ENCODE results near the gene P4HB.

P4HB gene

DNA sequence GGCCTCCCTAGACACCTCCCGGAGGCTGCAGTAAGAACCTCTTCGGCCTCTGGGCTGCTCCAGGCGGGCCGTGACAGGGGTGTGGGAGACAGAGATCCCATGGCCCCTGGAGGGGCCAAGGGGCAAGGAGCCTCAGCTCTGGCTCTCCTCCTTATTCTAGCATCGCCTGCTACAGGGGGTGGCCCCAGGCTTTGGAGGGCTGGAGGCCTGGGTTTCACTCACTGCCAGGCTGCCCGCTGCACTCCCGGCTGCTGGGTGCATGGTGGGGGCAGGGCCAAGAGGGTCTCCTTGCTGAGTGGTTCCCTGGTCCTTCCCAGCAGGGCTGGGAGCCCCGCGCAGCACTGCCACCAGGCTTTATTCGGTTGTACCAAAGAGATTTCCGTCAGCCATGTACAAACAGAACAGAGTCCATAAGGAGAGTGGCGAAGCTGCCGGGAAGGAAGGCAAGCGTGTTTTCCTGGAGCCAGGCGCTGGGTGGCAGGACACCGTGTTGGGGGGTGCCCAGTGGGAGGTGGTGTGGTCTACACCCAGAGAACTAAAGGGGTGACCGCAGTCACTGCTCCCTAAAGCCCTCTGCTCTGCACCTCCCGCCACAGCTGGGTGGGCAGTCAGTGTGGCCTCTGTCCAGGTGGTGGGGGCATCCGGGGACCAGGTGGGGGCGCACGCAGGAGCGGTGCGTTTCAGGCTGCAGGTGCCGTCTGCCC, 43.7 kb upstream of the P4HB start:
- H3K36me3 ChIP-seq (ENCODE audit: control insufficient read depth in 2 of 2, insufficient read depth in 2 of 2, low read length in 2 of 2), result peaks cover 21 to 32% of the 10 kb centered on the region in 2 donors
- no peak overlapping the region for H3K9ac ChIP-seq (ENCODE audit: low read depth in 1 of 2, low read length in 2 of 2)

DNA sequence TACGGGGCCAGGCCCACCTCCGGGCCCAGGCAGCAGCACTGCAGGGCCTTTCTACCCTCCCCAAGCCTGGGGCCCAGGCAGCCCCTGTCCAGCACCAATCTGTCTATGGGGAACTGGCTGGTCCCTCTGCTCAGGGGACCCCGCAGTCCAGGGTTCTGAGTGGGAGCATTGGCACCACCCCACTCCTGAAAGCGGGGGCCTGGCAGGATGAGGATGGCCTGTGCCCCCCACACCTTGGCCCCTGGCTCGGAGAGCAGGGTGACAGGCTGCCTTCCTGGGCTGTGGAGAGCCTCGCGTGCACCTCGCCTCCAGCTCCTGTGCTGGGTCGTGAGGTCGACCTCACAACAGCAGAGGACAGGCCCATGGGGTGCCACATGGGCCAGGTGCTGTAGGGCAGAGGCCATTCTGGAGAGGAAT, 43.1 kb upstream of the P4HB start:
- H3K9me3 ChIP-seq (ENCODE audit: control insufficient read depth in 2 of 2, low read length in 2 of 2), result no peaks in the 10 kb centered on the region
- H3K27me3 ChIP-seq (ENCODE audit: control insufficient read depth in 2 of 2, insufficient read depth in 2 of 2, low read length in 2 of 2), result peaks cover 0 to 3% of the 10 kb centered on the region in 2 donors
- H3K4me1 ChIP-seq (ENCODE audit: control insufficient read depth in 2 of 2, insufficient read depth in 2 of 2, low read length in 2 of 2), result peaks cover 0 to 3% of the 10 kb centered on the region in 2 donors
- no peak overlapping the region for H3K27ac ChIP-seq (ENCODE audit: low read depth in 2 of 2, low read length in 2 of 2)
- H3K4me3 ChIP-seq (ENCODE audit: low read length in 2 of 2), result no peak overlapping the region
- no peak overlapping the region for H3K9ac ChIP-seq (ENCODE audit: low read depth in 1 of 2, low read length in 2 of 2)
- peaks cover 23 to 38% of the 10 kb centered on the region in 2 donors for H3K36me3 ChIP-seq (ENCODE audit: control insufficient read depth in 2 of 2, insufficient read depth in 2 of 2, low read length in 2 of 2)

More for the DNA sequence above, 43.7 kb upstream of the P4HB start:
- no peaks in the 10 kb centered on the region for H3K9me3 ChIP-seq (ENCODE audit: control insufficient read depth in 2 of 2, low read length in 2 of 2)
- H3K27me3 ChIP-seq (ENCODE audit: control insufficient read depth in 2 of 2, insufficient read depth in 2 of 2, low read length in 2 of 2), result peaks cover 0 to 3% of the 10 kb centered on the region in 2 donors
- H3K4me3 ChIP-seq (ENCODE audit: low read length in 2 of 2), result no peak overlapping the region
- no peak overlapping the region for H3K27ac ChIP-seq (ENCODE audit: low read depth in 2 of 2, low read length in 2 of 2)
- peaks cover 0 to 3% of the 10 kb centered on the region in 2 donors for H3K4me1 ChIP-seq (ENCODE audit: control insufficient read depth in 2 of 2, insufficient read depth in 2 of 2, low read length in 2 of 2)

DNA sequence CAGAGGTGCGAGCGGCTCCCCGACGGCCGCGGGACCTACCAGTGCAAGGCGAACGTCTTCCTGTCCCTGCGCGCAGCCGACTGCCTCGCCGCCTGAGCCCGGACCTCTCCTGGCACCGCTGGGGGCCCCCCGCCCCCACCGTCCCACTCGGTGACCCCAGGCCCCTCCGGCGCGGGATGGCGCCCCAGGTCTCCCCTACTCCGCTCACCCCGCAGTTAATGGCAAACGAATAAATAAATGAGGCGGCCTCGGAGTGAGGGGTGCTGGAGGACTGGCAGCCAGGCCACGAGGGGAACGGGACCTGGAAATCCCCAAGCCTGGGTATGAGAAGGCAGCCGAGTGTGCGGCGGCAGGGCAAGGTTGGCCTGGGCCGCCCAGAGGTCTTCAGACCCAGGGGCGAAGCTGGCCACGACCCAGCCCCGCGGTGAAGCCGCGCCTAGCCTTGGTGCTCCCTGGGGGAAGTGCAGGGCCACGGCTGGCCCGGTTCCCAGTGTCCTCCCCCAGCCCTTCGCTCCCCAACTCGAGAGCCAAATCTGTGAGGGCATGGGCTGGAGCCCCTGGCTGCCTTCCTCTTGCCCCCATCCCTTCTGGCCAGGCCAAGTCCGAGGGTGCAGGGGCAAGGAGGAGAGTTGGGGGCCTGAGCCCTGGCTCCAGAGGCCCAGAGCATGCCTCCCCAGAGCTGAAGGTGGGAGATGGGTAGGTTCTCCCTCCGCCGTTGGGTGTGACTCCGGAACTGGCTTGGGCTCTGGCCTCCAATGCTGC, 42.5 kb upstream of the P4HB start:
- Histone ChIP-seq H3K36me3 (ENCODE audit: control insufficient read depth in 2 of 2, insufficient read depth in 2 of 2, low read length in 2 of 2) (peaks cover 23 to 37% of the 10 kb centered on the region in 2 donors), H3K27me3 (ENCODE audit: control insufficient read depth in 2 of 2, insufficient read depth in 2 of 2, low read length in 2 of 2) (peaks cover 0 to 3% of the 10 kb centered on the region in 2 donors), H3K4me1 (ENCODE audit: control insufficient read depth in 2 of 2, insufficient read depth in 2 of 2, low read length in 2 of 2) (peaks cover 0 to 3% of the 10 kb centered on the region in 2 donors), H3K27ac (ENCODE audit: low read depth in 2 of 2, low read length in 2 of 2) (no peak overlapping the region), H3K4me3 (ENCODE audit: low read length in 2 of 2) (no peak overlapping the region), H3K9me3 (ENCODE audit: control insufficient read depth in 2 of 2, low read length in 2 of 2) (no peaks in the 10 kb centered on the region), H3K9ac (ENCODE audit: low read depth in 1 of 2, low read length in 2 of 2) (peak overlapping the region in 1 of 2 donors; percentile 38)

DNA sequence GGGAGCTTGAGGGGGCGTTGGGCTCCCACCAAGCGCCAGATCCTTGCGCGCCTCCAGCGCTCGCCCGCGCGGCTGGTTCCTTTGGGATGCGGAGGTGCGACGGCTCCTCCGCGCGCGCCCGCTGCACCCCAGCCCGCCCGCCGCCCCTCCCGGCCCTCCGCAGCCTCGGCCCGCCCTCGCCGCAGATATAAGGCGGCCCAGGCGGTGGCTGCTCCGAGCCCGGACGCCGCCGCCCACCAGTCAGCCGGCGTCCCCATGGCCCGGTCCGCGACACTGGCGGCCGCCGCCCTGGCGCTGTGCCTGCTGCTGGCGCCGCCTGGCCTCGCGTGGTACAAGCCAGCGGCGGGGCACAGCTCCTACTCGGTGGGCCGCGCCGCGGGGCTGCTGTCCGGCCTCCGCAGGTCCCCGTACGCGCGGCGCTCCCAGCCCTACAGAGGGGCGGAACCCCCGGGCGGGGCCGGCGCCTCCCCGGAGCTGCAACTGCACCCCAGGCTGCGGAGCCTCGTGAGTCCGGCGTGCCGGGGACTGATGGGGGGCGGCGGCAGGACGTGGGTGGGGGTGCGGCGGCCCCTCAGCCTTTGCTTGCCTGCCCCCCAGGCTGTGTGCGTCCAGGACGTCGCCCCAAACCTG, 41.8 kb upstream of the P4HB start, which contains the start of gene NPB:
Gene NPB, plus strand, starts transcription at position 216 of the 630 bp plus-strand sequence. Its CDS starts 40 bp downstream, at position 256.
- H3K36me3 ChIP-seq (ENCODE audit: control insufficient read depth in 2 of 2, insufficient read depth in 2 of 2, low read length in 2 of 2), result peaks cover 23 to 30% of the 10 kb centered on the region in 2 donors
- peak within 1 kb of the TSS in 1 of 2 donors; percentile 38 for H3K9ac ChIP-seq (ENCODE audit: low read depth in 1 of 2, low read length in 2 of 2)
- peaks cover 0 to 3% of the 10 kb centered on the region in 2 donors for H3K4me1 ChIP-seq (ENCODE audit: control insufficient read depth in 2 of 2, insufficient read depth in 2 of 2, low read length in 2 of 2)
- H3K9me3 ChIP-seq (ENCODE audit: control insufficient read depth in 2 of 2, low read length in 2 of 2), result no peaks in the 10 kb centered on the region
- no peak within 1 kb of the TSS for H3K27ac ChIP-seq (ENCODE audit: low read depth in 2 of 2, low read length in 2 of 2)
- H3K4me3 ChIP-seq (ENCODE audit: low read length in 2 of 2), result peak within 1 kb of the TSS in 1 of 2 donors; percentile 2
- peaks cover 0 to 3% of the 10 kb centered on the region in 2 donors for H3K27me3 ChIP-seq (ENCODE audit: control insufficient read depth in 2 of 2, insufficient read depth in 2 of 2, low read length in 2 of 2)

DNA sequence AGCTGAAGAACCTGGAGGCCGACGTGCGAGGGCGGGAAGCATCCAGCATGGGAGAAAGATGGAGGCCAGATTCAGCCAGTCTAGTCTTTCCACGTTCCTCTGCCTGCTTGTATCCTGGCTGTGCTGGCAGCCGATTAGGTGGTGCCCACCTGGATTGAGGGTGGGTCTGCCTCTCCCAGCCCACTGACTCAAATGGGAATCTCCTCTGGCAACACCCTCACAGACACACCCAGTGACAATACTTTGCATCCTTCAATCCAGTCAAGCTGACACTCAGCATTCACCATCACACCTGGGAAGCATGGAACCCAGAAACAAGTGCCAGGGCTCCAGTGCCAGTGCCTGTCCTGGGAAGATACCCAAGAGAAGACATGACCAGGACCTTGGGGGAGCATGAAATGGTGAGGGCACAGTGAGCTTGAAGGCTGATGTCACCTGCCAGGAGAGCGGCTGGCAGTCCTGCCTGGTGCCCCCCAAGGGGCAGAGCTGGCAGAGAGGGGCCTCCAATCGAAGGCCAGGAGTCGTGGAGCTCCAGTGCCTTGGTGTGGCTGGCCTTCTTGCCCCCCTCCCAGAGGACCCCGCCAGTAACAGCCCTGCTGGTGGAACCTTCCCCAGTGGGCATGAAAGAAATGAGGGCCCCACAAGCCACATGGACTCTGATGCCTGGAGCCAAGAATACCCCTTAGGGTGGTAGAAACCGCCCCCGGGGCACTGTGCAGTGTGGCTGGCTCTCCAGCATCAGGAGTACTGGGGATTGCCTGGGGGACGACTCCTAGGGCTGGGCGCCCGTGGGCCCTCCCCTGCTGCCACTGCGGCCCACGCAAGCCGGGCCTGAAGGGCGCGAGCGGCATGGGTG, 41.1 kb upstream of the P4HB start:
- Histone ChIP-seq H3K4me3 (ENCODE audit: low read length in 2 of 2) (no peak overlapping the region), H3K9me3 (ENCODE audit: control insufficient read depth in 2 of 2, low read length in 2 of 2) (no peaks in the 10 kb centered on the region), H3K36me3 (ENCODE audit: control insufficient read depth in 2 of 2, insufficient read depth in 2 of 2, low read length in 2 of 2) (peaks cover 16 to 32% of the 10 kb centered on the region in 2 donors), H3K27ac (ENCODE audit: low read depth in 2 of 2, low read length in 2 of 2) (no peak overlapping the region), H3K9ac (ENCODE audit: low read depth in 1 of 2, low read length in 2 of 2) (no peak overlapping the region), H3K4me1 (ENCODE audit: control insufficient read depth in 2 of 2, insufficient read depth in 2 of 2, low read length in 2 of 2) (peaks cover 0 to 3% of the 10 kb centered on the region in 2 donors), H3K27me3 (ENCODE audit: control insufficient read depth in 2 of 2, insufficient read depth in 2 of 2, low read length in 2 of 2) (peaks cover 0 to 3% of the 10 kb centered on the region in 2 donors)

DNA sequence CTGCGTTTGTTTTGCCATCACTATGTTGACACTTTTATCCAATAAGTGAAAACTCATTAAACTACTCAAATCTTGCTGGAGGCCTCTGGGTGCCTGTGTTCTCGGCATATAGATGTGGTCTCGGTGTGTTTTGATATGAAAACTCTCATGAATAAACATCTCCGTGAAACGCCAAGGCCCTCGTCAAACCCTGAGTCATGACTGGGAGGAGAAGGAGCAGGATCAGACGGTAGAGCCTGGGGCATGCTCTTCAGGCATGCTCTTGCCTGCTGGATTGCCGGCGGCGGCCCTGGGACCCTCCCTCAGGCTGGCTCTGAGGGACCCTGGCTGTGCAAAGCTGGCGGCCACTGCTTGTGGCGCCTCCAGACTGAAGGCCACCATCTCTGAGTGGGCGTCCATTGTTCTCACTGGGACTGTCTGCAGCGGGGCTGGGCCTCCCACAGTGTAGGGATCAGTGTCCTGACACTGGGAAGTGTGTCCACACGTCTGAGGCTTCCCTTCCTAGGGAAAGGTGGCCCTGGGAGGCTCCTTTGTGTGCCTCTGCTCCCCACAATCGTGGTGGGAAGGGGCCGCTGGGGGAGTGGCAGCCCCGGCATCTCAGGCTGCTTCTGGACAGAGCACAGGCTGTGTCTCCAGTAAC, 40.0 kb upstream of the P4HB start:
- Histone ChIP-seq H3K9ac (ENCODE audit: low read depth in 1 of 2, low read length in 2 of 2) (no peak overlapping the region), H3K4me3 (ENCODE audit: low read length in 2 of 2) (no peak overlapping the region), H3K4me1 (ENCODE audit: control insufficient read depth in 2 of 2, insufficient read depth in 2 of 2, low read length in 2 of 2) (peaks cover 0 to 3% of the 10 kb centered on the region in 2 donors), H3K9me3 (ENCODE audit: control insufficient read depth in 2 of 2, low read length in 2 of 2) (no peaks in the 10 kb centered on the region), H3K27ac (ENCODE audit: low read depth in 2 of 2, low read length in 2 of 2) (no peak overlapping the region), H3K27me3 (ENCODE audit: control insufficient read depth in 2 of 2, insufficient read depth in 2 of 2, low read length in 2 of 2) (peaks cover 0 to 3% of the 10 kb centered on the region in 2 donors), H3K36me3 (ENCODE audit: control insufficient read depth in 2 of 2, insufficient read depth in 2 of 2, low read length in 2 of 2) (peaks cover 16 to 32% of the 10 kb centered on the region in 2 donors)

DNA sequence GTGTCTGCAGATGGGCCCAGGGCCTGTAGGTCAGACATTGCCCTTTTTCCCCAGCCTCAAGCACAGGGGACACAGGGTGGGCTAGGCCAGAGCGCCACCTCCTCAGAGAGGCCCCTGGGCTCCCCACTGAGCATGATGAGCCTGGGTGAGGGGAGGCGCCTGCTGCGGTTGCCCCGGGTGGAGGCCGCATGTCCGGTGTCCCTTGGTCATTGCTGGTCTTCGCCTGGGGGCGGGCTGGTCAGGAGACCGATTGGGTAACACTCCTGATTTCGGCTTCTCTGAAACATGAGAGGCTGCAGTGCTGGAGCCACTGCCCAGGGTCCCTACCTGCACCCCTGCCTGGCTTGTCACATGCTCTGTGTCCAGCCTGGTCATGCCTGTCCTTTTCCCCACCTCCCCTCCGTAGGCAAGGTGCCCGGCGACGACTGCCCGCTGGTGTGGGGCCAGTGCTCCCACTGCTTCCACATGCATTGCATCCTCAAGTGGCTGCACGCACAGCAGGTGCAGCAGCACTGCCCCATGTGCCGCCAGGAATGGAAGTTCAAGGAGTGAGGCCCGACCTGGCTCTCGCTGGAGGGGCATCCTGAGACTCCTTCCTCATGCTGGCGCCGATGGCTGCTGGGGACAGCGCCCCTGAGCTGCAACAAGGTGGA, 39.3 kb upstream of the P4HB start:
- Histone ChIP-seq H3K36me3 (ENCODE audit: control insufficient read depth in 2 of 2, insufficient read depth in 2 of 2, low read length in 2 of 2) (peaks cover 15 to 27% of the 10 kb centered on the region in 2 donors), H3K4me1 (ENCODE audit: control insufficient read depth in 2 of 2, insufficient read depth in 2 of 2, low read length in 2 of 2) (peaks cover 0 to 3% of the 10 kb centered on the region in 2 donors), H3K4me3 (ENCODE audit: low read length in 2 of 2) (no peak overlapping the region), H3K27me3 (ENCODE audit: control insufficient read depth in 2 of 2, insufficient read depth in 2 of 2, low read length in 2 of 2) (peaks cover 0 to 3% of the 10 kb centered on the region in 2 donors), H3K9me3 (ENCODE audit: control insufficient read depth in 2 of 2, low read length in 2 of 2) (no peaks in the 10 kb centered on the region), H3K27ac (ENCODE audit: low read depth in 2 of 2, low read length in 2 of 2) (no peak overlapping the region), H3K9ac (ENCODE audit: low read depth in 1 of 2, low read length in 2 of 2) (no peak overlapping the region)

DNA sequence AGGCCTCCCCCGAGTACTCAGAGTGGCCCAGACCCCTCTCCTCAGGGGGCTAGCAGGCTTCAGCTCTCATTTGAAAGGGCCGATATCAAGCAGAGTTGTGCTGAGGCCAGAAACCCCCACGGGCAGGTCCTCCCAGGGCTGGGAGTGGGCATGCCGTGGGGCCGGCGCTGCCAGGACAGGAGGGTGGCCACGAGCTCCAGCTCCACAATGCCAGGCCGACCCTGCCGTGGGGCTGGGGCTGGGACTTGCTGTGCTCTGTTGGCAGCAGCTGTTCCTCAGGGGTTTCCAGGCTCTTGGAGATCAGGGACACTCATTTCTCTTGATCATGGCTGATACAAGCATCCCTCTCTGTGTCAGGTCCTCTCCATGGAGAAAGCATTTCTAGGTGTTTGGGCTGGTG, 38.5 kb upstream of the P4HB start:
- H3K36me3 ChIP-seq (ENCODE audit: control insufficient read depth in 2 of 2, insufficient read depth in 2 of 2, low read length in 2 of 2), result peaks cover 18 to 30% of the 10 kb centered on the region in 2 donors
- H3K4me3 ChIP-seq (ENCODE audit: low read length in 2 of 2), result no peak overlapping the region
- no peak overlapping the region for H3K27ac ChIP-seq (ENCODE audit: low read depth in 2 of 2, low read length in 2 of 2)
- peaks cover 0 to 3% of the 10 kb centered on the region in 2 donors for H3K27me3 ChIP-seq (ENCODE audit: control insufficient read depth in 2 of 2, insufficient read depth in 2 of 2, low read length in 2 of 2)
- H3K9ac ChIP-seq (ENCODE audit: low read depth in 1 of 2, low read length in 2 of 2), result no peak overlapping the region
- H3K4me1 ChIP-seq (ENCODE audit: control insufficient read depth in 2 of 2, insufficient read depth in 2 of 2, low read length in 2 of 2), result peaks cover 0 to 3% of the 10 kb centered on the region in 2 donors
- H3K9me3 ChIP-seq (ENCODE audit: control insufficient read depth in 2 of 2, low read length in 2 of 2), result no peaks in the 10 kb centered on the region
